NT2/D1 (cell line): ENCODE data around the gene DOC2B.

Source experiments
- SUZ12 ChIP-seq: IDR thresholded peaks from 2 replicates; pipeline ENCODE4 v1.6.1; 2011; ENCODE audit not compliant: insufficient read length, insufficient read depth; ENCODE audit errors: extremely low read depth
- YY1 ChIP-seq: IDR thresholded peaks from 2 replicates; pipeline ENCODE4 v1.6.1; 2011; ENCODE audit not compliant: insufficient read length, insufficient read depth
- ZNF274 ChIP-seq: IDR thresholded peaks from 2 replicates; pipeline ENCODE4 v1.6.1; 2011; ENCODE audit warnings: mild to moderate bottlenecking, low read depth, low read length

GRCh38 chr17:179066-179432, 2.4 kb downstream of the DOC2B start:
- no peak for TF ChIP-seq ZNF274
- TF ChIP-seq YY1, result no peak
- no peak for TF ChIP-seq SUZ12
